Caco-2 (cell line): Measurements from ENCODE around the gene PLCB4. TPM values are rescaled to one million over a fixed set of nuclear protein-coding genes. Genes with fewer than 3 reads are reported as not detected.

Experiments
- BruUV-seq: library from RNA; stranded (reverse); fragments of 400-500 nt; replicated peaks from 2 replicates; lab custom pipeline; 2021; lab: Mats Ljungman, UMichigan
- CTCF ChIA-PET: fragments of 300-600 bp; sonication (Branson Sonifier 250); formaldehyde crosslinking; loops from one replicate; lab custom pipeline; 2022; ENCODE audit warnings: antibody characterized with exemption; lab: Charles Lee
- POLR2A ChIA-PET: fragments of 300-600 bp; sonication (Branson Sonifier 250); formaldehyde crosslinking; loops from one replicate; lab custom pipeline; 2022; ENCODE audit warnings: antibody characterized with exemption; lab: Charles Lee
- DNase-seq, 2 experiments: peaks; one replicate each; pipeline versions ENCODE4 v3.0.0 to v3.0.0-alpha.2; 2020 to 2022
- H3K27me3 ChIP-seq: replicated peaks from 2 replicates; pipeline ENCODE4 v1.6.0; 2011; ENCODE audit warnings: low read length; ENCODE audit not compliant: control insufficient read depth, insufficient read depth
- H3K36me3 ChIP-seq: 2 replicates; pipeline ENCODE4 v1.5.1; 2011; ENCODE audit warnings: low read length; ENCODE audit not compliant: control insufficient read depth, insufficient read depth
- H3K4me1 ChIP-seq: fragments of 250-450 bp; sonication (Bioruptor Pico); 2 replicates; pipeline ENCODE4 v1.5.1; 2020; ENCODE audit warnings: mild to moderate bottlenecking
- H3K4me3 ChIP-seq: 2 replicates; pipeline ENCODE4 v1.5.1; 2011; ENCODE audit warnings: low read depth, mild to moderate bottlenecking, control low read depth, low read length
- H3K9me3 ChIP-seq: fragments of 250-450 bp; sonication (Bioruptor Pico); 2 replicates; pipeline ENCODE4 v1.5.1; 2020; ENCODE audit warnings: mild to moderate bottlenecking, moderate library complexity
- H3K27ac Mint-ChIP-seq: one replicate; pipeline ENCODE4 v1.8.0; 2022; ENCODE audit warnings: mixed read lengths; ENCODE audit not compliant: unreplicated experiment
- H3K27me3 Mint-ChIP-seq: one replicate; pipeline ENCODE4 v1.8.0; 2022; ENCODE audit warnings: mixed read lengths; ENCODE audit not compliant: insufficient read depth, unreplicated experiment
- H3K36me3 Mint-ChIP-seq: one replicate; pipeline ENCODE4 v1.8.0; 2022; ENCODE audit warnings: mild to moderate bottlenecking, mixed read lengths; ENCODE audit not compliant: insufficient read depth, unreplicated experiment
- H3K4me1 Mint-ChIP-seq: one replicate; pipeline ENCODE4 v1.8.0; 2022; ENCODE audit warnings: low read depth, mixed read lengths; ENCODE audit not compliant: unreplicated experiment
- H3K4me3 Mint-ChIP-seq: one replicate; pipeline ENCODE4 v1.8.0; 2022; ENCODE audit warnings: mild to moderate bottlenecking, moderate library complexity, mixed read lengths; ENCODE audit not compliant: unreplicated experiment
- H3K9me3 Mint-ChIP-seq: one replicate; pipeline ENCODE4 v1.8.0; 2022; ENCODE audit warnings: mixed read lengths; ENCODE audit not compliant: unreplicated experiment
- intact Hi-C: fragments of 100-400 bp; cut with micrococcal nuclease; formaldehyde crosslinking; loops from one replicate; pipeline ENCODE4 v1.10.0; 2022; ENCODE audit not compliant: unreplicated experiment
- total RNA-seq: library from RNA; stranded (reverse); gene quantifications from 2 replicates; pipeline ENCODE4 v1.2.3, GENCODE V29; 2022
- TF ChIP-seq, protein P1 (sequence below), 2 experiments: fragments of 200-600 bp in 1 of 2; IDR thresholded peaks; 1 replicate in 1 of 2; 2 replicates in 1 of 2; pipeline versions ENCODE4 v1.5.1 to v1.8.0; 2011 to 2022; ENCODE audit warnings: antibody characterized with exemption in 1 of 2, control low read depth in 1 of 2, inconsistent platforms in 1 of 2, low read depth in 1 of 2, low read length in 1 of 2, mild to moderate bottlenecking in 1 of 2, moderate library complexity in 1 of 2; ENCODE audit not compliant: insufficient read depth in 1 of 2, severe bottlenecking in 1 of 2, unreplicated experiment in 1 of 2

PLCB4 gene
- total RNA-seq, 1 experiment from 2014 or later: 3.0 TPM

DNA sequence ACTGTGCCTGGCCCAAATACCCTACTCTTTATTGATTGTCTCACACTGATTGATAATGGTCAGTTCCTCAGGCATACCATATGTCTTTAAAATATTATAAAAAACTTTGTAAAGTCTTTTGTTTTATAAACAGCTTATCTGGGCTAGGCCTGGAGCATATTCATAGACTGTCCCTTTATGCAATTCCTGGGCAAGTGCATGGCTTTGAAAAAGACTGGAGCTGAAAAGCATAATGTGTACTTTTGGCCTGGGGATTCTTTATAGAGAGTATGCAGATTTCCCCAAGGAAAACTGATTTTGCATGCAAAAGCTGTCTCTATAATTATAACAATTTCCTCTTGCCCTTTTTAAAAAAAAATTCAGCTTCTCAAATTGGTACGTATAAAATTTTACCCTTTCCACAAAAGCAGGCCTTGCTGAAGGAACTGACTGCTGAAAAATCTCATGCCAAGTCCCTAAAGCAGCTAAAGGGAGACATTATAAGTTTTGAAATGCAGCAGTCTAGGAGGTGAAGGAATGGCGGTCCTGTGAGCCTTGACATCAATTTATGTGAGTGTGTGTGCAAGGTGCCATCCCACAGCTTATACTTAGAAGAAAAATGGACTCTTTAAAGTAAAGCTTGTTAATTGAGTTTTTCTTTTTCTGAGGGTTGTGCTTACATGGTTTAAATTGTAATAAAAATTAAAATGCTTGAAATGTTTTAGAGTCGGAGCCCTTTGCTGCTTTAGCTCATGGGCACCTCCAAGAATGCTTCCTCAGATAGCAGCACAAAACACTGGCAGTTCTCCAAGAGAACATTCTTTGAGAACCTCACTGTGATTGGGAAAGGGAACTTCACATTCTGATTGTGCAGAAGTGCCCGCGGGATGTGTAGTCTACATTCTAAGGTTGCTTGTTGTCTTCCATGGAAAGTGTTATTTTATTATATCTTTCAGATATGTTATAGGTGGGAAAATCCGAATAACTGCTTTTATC, 43.9 kb downstream of the PLCB4 start:
- Histone ChIP-seq H3K4me1 (no peaks in the 10 kb centered on the region), H3K4me3 (no peak overlapping the region), H3K36me3 (no peaks in the 10 kb centered on the region), H3K9me3 (no peaks in the 10 kb centered on the region), H3K27me3 (no peaks in the 10 kb centered on the region; the same call in 1 of the 2 replicates)
- ChIA-PET CTCF (no interaction called here), POLR2A (no interaction called here)
- no peak for DNase-seq
- Mint-ChIP-seq H3K27me3 (no peaks in the 10 kb centered on the region), H3K4me3 (no peak overlapping the region), H3K4me1 (no peaks in the 10 kb centered on the region), H3K9me3 (no peaks in the 10 kb centered on the region), H3K27ac (no peak overlapping the region), H3K36me3 (no peaks in the 10 kb centered on the region)
- TF ChIP-seq, protein P1, sequence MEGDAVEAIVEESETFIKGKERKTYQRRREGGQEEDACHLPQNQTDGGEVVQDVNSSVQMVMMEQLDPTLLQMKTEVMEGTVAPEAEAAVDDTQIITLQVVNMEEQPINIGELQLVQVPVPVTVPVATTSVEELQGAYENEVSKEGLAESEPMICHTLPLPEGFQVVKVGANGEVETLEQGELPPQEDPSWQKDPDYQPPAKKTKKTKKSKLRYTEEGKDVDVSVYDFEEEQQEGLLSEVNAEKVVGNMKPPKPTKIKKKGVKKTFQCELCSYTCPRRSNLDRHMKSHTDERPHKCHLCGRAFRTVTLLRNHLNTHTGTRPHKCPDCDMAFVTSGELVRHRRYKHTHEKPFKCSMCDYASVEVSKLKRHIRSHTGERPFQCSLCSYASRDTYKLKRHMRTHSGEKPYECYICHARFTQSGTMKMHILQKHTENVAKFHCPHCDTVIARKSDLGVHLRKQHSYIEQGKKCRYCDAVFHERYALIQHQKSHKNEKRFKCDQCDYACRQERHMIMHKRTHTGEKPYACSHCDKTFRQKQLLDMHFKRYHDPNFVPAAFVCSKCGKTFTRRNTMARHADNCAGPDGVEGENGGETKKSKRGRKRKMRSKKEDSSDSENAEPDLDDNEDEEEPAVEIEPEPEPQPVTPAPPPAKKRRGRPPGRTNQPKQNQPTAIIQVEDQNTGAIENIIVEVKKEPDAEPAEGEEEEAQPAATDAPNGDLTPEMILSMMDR (IDR thresholded peaks at IDR 0.05; ENCODE audit: insufficient read depth in 1 of 2, low read depth in 1 of 2, low read length in 1 of 2, severe bottlenecking in 1 of 2, unreplicated experiment in 1 of 2): no peak
- no TSS peak for BruUV-seq
- intact Hi-C loops: no loop called here

DNA sequence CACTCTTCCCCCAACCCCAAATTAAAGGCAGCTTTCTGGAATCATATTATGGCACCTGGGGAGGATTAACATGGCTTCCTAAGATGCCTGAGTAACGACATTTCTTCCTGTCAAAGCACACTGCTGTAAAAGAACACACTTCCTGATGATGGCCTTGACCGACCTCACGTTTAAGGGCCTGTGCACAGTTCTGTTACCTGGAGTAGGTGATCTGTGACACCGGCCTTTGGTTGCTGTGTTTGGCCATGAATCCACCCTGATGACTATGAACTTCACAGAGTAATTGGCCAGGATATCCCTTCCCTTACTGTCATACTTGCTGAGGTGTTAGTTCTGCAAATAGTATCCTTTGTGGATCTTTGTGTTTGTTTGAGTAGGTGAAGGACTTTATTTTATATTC, 45.8 kb downstream of the PLCB4 start:
- ChIA-PET CTCF (no interaction called here), POLR2A (no interaction called here)
- TF ChIP-seq, protein P1 (IDR thresholded peaks at IDR 0.05; ENCODE audit: insufficient read depth in 1 of 2, low read depth in 1 of 2, low read length in 1 of 2, severe bottlenecking in 1 of 2, unreplicated experiment in 1 of 2): no peak
- Mint-ChIP-seq H3K4me3 (no peak overlapping the region), H3K9me3 (no peaks in the 10 kb centered on the region), H3K27me3 (no peaks in the 10 kb centered on the region), H3K36me3 (no peaks in the 10 kb centered on the region), H3K27ac (no peak overlapping the region), H3K4me1 (no peaks in the 10 kb centered on the region)
- Histone ChIP-seq H3K9me3 (no peaks in the 10 kb centered on the region), H3K4me3 (no peak overlapping the region), H3K27me3 (no peaks in the 10 kb centered on the region), H3K36me3 (no peaks in the 10 kb centered on the region), H3K4me1 (no peaks in the 10 kb centered on the region)
- no peak for DNase-seq
- BruUV-seq: no TSS peak
- intact Hi-C loops: no loop called here

DNA sequence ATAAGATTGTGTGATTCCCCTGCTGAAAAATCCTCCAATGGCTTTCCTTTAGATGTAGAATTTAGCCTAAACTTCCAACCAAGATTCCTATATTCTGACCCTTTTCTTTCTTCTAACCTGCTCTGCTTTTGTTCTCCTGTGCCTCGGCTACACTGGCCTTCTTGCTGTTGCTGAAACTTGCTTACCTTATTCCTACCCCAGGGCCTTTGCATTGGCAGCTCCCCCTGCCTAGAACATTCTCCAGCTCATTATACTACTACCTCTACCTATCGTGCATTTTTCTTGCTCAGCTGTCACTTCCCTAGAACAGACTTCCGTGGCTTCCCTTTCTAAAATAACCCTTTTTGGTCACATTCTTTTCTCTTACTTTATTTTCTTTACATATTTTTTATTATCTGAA, 48.7 kb downstream of the PLCB4 start:
- no TSS peak for BruUV-seq
- ChIA-PET CTCF (interaction anchor here (0.7 kb wide), 1 partner anchor 8 kb away, joined by 3 read pairs; no protein-coding TSS in a partner anchor), POLR2A (no interaction called here)
- Mint-ChIP-seq H3K4me3 (no peak overlapping the region), H3K4me1 (no peaks in the 10 kb centered on the region), H3K27me3 (peaks cover 2% of the 10 kb centered on the region), H3K9me3 (no peaks in the 10 kb centered on the region), H3K36me3 (no peaks in the 10 kb centered on the region), H3K27ac (no peak overlapping the region)
- H3K9me3 ChIP-seq: no peaks in the 10 kb centered on the region
- no peaks in the 10 kb centered on the region for H3K4me1 ChIP-seq
- TF ChIP-seq, protein P1 (IDR thresholded peaks at IDR 0.05; ENCODE audit: insufficient read depth in 1 of 2, low read depth in 1 of 2, low read length in 1 of 2, severe bottlenecking in 1 of 2, unreplicated experiment in 1 of 2): no peak
- intact Hi-C loops: no loop called here
- no peak overlapping the region for H3K4me3 ChIP-seq
- H3K36me3 ChIP-seq: no peaks in the 10 kb centered on the region
- no peaks in the 10 kb centered on the region for H3K27me3 ChIP-seq
- DNase-seq: no peak
